ENCODE data around the gene FLAD1.
"Not testable (repeated sequence)": the region's sequence is repeated elsewhere in the genome, so short reads cannot be mapped to it uniquely, and the experiment has no call there.

Gene FLAD1

GRCh38 chr1:154969860-154970452, 13.2 kb upstream of the FLAD1 start:
- no peak for DNase-seq

- DNase-seq, result peak; percentile 89
Measured at GRCh38 chr1:154970631-154971340, 12.4 kb upstream of the FLAD1 start, which contains the start of gene SHC1. TSS of gene SHC1 (minus strand) at chr1:154970747. CDS start at chr1:154970526, 221 bp downstream.

- no peak for DNase-seq
Measured at GRCh38 chr1:154971341-154971998, 11.7 kb upstream of the FLAD1 start.

- no peak for DNase-seq
Measured at GRCh38 chr1:154972213-154972516, 11.0 kb upstream of the FLAD1 start.

GRCh38 chr1:154972517-154973343, 10.4 kb upstream of the FLAD1 start:
- DNase-seq, result peak; percentile 54

- peak; percentile 53 for DNase-seq
Measured at GRCh38 chr1:154973344-154974101, 9.6 kb upstream of the FLAD1 start.

- peak; percentile 78 for DNase-seq
Measured at GRCh38 chr1:154974102-154974807, 8.9 kb upstream of the FLAD1 start, which contains the start of gene CKS1B. TSS of gene CKS1B (plus strand) at chr1:154974681. CDS start at chr1:154974746, 65 bp downstream.

- DNase-seq, result peak; percentile 73
Measured at GRCh38 chr1:154974808-154975408, 8.2 kb upstream of the FLAD1 start.

- DNase-seq, result no peak
Measured at GRCh38 chr1:154975409-154976059, 7.6 kb upstream of the FLAD1 start.

- not testable (repeated sequence) for DNase-seq
Measured at GRCh38 chr1:154977762-154978161, 5.4 kb upstream of the FLAD1 start.

- DNase-seq, result no peak
Measured at GRCh38 chr1:154978360-154978759, 4.8 kb upstream of the FLAD1 start.

- DNase-seq, result no peak
Measured at GRCh38 chr1:154982341-154982740, 803 bp upstream of the FLAD1 start.

GRCh38 chr1:154983776-154984466, 777 bp downstream of the FLAD1 start:
- DNase-seq, result no peak

GRCh38 chr1:154986736-154987135, 3.6 kb downstream of the FLAD1 start:
- DNase-seq, result not testable (repeated sequence)

- DNase-seq, result no peak
Measured at GRCh38 chr1:154987326-154987725, 4.2 kb downstream of the FLAD1 start.

GRCh38 chr1:154988058-154988954, 5.2 kb downstream of the FLAD1 start:
- no peak for DNase-seq

- DNase-seq, result no peak
Measured at GRCh38 chr1:154989195-154989860, 6.2 kb downstream of the FLAD1 start.

GRCh38 chr1:154990276-154990675, 7.1 kb downstream of the FLAD1 start:
- no peak for DNase-seq
